PC-9 (cell line): ENCODE data around the gene GABRR1. TPM values are rescaled to one million over a fixed set of nuclear protein-coding genes. Genes with fewer than 3 reads are reported as not detected.

Experiments
- BruUV-seq: library from RNA; stranded (reverse); fragments of 400-500 nt; replicated peaks from 2 replicates; lab custom pipeline; 2021; lab: Mats Ljungman, UMichigan
- CTCF ChIA-PET: fragments of 300-600 bp; sonication (Branson Sonifier 250); formaldehyde crosslinking; loops from one replicate; lab custom pipeline; 2022; ENCODE audit warnings: antibody characterized with exemption; lab: Charles Lee
- POLR2A ChIA-PET: fragments of 300-600 bp; sonication (Branson Sonifier 250); formaldehyde crosslinking; loops from one replicate; lab custom pipeline; 2022; ENCODE audit warnings: antibody characterized with exemption; ENCODE audit not compliant: unreplicated experiment; lab: Charles Lee
- DNase-seq, 2 experiments: peaks; one replicate each; pipeline versions ENCODE4 v3.0.0 to v3.0.0-alpha.2; 2015 to 2022; ENCODE audit warnings: mixed read lengths in 1 of 2
- H2AFZ ChIP-seq: fragments of 200-600 bp; sonication (generic); 2 replicates; pipeline ENCODE4 v1.8.1; 2017; ENCODE audit warnings: antibody characterized with exemption
- H3F3A ChIP-seq: fragments of 200-600 bp; sonication (generic); 2 replicates; pipeline ENCODE4 v1.8.1; 2017; ENCODE audit warnings: antibody characterized with exemption, mild to moderate bottlenecking, low read depth; ENCODE audit not compliant: insufficient read depth
- H3K27ac ChIP-seq: fragments of 200-600 bp; sonication (generic); 2 replicates; pipeline ENCODE4 v1.6.1; 2016; ENCODE audit warnings: mixed run types
- H3K27me3 ChIP-seq: fragments of 200-600 bp; sonication (generic); 2 replicates; pipeline ENCODE4 v1.6.1; 2016; ENCODE audit warnings: low read depth, mixed run types; ENCODE audit not compliant: insufficient read depth
- H3K36me3 ChIP-seq: fragments of 200-600 bp; sonication (generic); 2 replicates; pipeline ENCODE4 v1.6.1; 2016; ENCODE audit warnings: low read depth, mixed run types
- H3K4me1 ChIP-seq: fragments of 200-600 bp; sonication (generic); replicated peaks from 2 replicates; pipeline ENCODE4 v1.6.1; 2016; ENCODE audit warnings: mixed run types; ENCODE audit not compliant: insufficient read depth
- H3K4me2 ChIP-seq: fragments of 200-600 bp; sonication (generic); 2 replicates; pipeline ENCODE4 v1.6.1; 2017; ENCODE audit warnings: mixed run types
- H3K4me3 ChIP-seq: fragments of 200-600 bp; sonication (generic); 2 replicates; pipeline ENCODE4 v1.6.1; 2016; ENCODE audit warnings: mixed run types
- H3K79me2 ChIP-seq: fragments of 200-600 bp; sonication (generic); 2 replicates; pipeline ENCODE4 v1.6.1; 2017; ENCODE audit warnings: low read depth, mixed run types
- H3K9me2 ChIP-seq: fragments of 200-600 bp; sonication (generic); 2 replicates; pipeline ENCODE4 v1.8.1; 2017; ENCODE audit warnings: mild to moderate bottlenecking; ENCODE audit not compliant: insufficient read depth
- H3K9me3 ChIP-seq: fragments of 200-600 bp; sonication (generic); 2 replicates; pipeline ENCODE4 v1.8.1; 2016; ENCODE audit warnings: low read depth; ENCODE audit not compliant: insufficient read depth
- H4K20me1 ChIP-seq: fragments of 200-600 bp; sonication (generic); 2 replicates; pipeline ENCODE4 v1.8.1; 2017; ENCODE audit not compliant: insufficient read depth
- EZH2 ChIP-seq: fragments of 200-600 bp; sonication (generic); IDR thresholded peaks from 2 replicates; pipeline ENCODE4 v1.8.0; 2017; ENCODE audit warnings: antibody characterized with exemption, low read depth
- intact Hi-C: fragments of 100-400 bp; cut with micrococcal nuclease; formaldehyde crosslinking; loops from one replicate; pipeline ENCODE4 v1.10.0; 2022; ENCODE audit not compliant: unreplicated experiment
- total RNA-seq: library from RNA; stranded (reverse); gene quantifications from 2 replicates; pipeline ENCODE4 v1.2.3, GENCODE V29; 2021
- TF ChIP-seq, protein P1 (sequence below): fragments of 200-600 bp; sonication (generic); conservative IDR thresholded peaks from 2 replicates; pipeline ENCODE4 v1.6.1; 2017; ENCODE audit warnings: mixed run types, antibody characterized with exemption, mild to moderate bottlenecking, moderate library complexity

The GABRR1 gene
- total RNA-seq, 1 experiment from 2014 or later = not detected

DNA sequence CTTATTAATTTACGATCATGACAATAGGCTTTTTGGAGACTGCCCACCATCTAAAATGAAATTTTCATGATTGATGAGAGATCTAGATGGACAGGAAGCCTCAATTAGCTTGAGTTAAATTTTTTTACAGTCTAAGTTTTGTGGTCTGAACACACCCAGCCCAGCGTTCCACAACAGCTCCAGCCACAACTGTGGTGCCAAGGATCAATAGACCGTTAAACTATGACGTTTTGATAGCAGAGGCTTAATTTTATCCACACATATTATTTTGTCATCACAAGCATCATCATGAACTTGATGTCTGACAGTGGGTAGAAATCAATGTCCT lies 5.5 kb upstream of the GABRR1 start:
- POLR2A ChIA-PET = no interaction called here
- TF ChIP-seq, protein P1, sequence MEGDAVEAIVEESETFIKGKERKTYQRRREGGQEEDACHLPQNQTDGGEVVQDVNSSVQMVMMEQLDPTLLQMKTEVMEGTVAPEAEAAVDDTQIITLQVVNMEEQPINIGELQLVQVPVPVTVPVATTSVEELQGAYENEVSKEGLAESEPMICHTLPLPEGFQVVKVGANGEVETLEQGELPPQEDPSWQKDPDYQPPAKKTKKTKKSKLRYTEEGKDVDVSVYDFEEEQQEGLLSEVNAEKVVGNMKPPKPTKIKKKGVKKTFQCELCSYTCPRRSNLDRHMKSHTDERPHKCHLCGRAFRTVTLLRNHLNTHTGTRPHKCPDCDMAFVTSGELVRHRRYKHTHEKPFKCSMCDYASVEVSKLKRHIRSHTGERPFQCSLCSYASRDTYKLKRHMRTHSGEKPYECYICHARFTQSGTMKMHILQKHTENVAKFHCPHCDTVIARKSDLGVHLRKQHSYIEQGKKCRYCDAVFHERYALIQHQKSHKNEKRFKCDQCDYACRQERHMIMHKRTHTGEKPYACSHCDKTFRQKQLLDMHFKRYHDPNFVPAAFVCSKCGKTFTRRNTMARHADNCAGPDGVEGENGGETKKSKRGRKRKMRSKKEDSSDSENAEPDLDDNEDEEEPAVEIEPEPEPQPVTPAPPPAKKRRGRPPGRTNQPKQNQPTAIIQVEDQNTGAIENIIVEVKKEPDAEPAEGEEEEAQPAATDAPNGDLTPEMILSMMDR = no peak
- no peak for TF ChIP-seq EZH2

DNA sequence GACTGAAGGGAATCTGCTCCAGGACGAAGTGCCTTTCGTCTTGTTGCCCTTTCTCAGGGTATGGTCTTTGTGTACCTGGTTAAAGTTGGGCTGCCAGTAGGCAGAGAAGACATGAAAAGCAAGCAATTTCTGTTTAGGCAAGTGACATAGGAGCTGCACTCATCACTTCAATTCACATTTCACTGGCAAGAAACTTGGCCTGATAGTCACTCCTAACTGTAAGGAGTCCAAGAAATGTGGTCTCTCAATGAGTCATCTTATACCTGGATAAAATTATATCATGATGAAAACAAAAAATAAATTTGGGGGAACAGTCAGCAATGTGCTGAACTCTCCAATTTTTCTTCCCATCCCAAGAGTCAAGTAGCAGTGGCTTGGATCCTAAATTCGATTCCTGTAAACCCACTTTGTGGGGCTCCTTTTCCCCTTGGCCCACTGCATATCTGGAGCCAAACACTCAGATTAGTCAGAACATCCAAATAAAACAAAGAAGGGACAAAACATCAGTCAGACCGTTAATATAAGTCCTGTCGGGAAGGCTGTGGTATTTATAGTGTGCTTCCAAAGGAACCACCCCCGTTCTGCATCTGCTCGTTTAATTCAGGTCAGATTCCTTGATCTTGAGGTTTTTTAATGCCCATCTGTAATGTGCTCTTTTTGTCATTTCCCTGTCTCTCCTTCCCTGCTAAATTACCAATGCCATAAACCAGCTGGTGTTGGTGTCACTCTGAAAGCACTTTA lies 5.0 kb upstream of the GABRR1 start:
- Histone ChIP-seq H3K79me2 (no peaks in the 10 kb centered on the region), H3K9me2 (no peaks in the 10 kb centered on the region), H3K4me2 (no peak overlapping the region), H3K4me3 (no peak overlapping the region), H3K9me3 (no peaks in the 10 kb centered on the region), H3K27ac (no peak overlapping the region), H4K20me1 (no peaks in the 10 kb centered on the region), H3K36me3 (no peaks in the 10 kb centered on the region), H2AFZ (no peak overlapping the region), H3K27me3 (no peaks in the 10 kb centered on the region), H3F3A (no peaks in the 10 kb centered on the region), H3K4me1 (no peaks in the 10 kb centered on the region)
- ChIA-PET CTCF (no interaction called here), POLR2A (no interaction called here)
- no TSS peak for BruUV-seq
- intact Hi-C loops = no loop called here
- TF ChIP-seq, protein P1 = no peak
- no peak for DNase-seq

More for the DNA sequence above, 5.5 kb upstream of the GABRR1 start:
- H3K27me3 ChIP-seq = no peaks in the 10 kb centered on the region
- no peak for DNase-seq
- no peaks in the 10 kb centered on the region for H3F3A ChIP-seq
- H3K4me3 ChIP-seq = no peak overlapping the region
- no peak overlapping the region for H3K4me2 ChIP-seq
- H3K4me1 ChIP-seq = no peaks in the 10 kb centered on the region
- no peak overlapping the region for H3K27ac ChIP-seq
- H3K9me2 ChIP-seq = no peaks in the 10 kb centered on the region
- CTCF ChIA-PET = no interaction called here
- no peak overlapping the region for H2AFZ ChIP-seq
- H3K36me3 ChIP-seq = no peaks in the 10 kb centered on the region
- no TSS peak for BruUV-seq
- intact Hi-C loops = no loop called here
- H3K9me3 ChIP-seq = no peaks in the 10 kb centered on the region
- no peaks in the 10 kb centered on the region for H3K79me2 ChIP-seq
- no peaks in the 10 kb centered on the region for H4K20me1 ChIP-seq

DNA sequence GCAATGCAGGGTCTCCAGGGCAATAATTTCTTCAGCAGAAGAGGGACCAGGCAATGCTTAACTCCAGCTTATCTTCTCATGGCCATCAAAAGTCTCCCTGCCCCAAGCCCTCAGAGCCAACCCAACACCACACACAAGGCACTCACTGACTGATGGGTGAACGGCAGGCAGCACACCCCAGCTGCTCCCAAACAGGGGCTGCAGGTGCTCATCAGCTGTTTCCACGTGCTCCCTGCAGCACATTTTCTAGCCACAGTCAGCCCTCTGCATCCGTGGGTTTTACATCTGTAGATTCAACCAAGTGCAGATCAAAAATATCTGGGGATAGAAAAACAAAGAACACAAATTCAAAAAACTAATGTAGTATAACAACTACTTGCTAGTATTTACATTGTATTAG lies 4.0 kb upstream of the GABRR1 start:
- Histone ChIP-seq H3K79me2 (no peaks in the 10 kb centered on the region), H3K4me2 (no peak overlapping the region), H4K20me1 (no peaks in the 10 kb centered on the region), H3K27me3 (no peaks in the 10 kb centered on the region), H3K4me1 (no peaks in the 10 kb centered on the region), H3K9me2 (no peaks in the 10 kb centered on the region), H3K27ac (no peak overlapping the region), H2AFZ (no peak overlapping the region), H3K36me3 (no peaks in the 10 kb centered on the region), H3K4me3 (no peak overlapping the region), H3K9me3 (no peaks in the 10 kb centered on the region), H3F3A (no peaks in the 10 kb centered on the region)
- intact Hi-C loops = no loop called here
- POLR2A ChIA-PET = no interaction called here
- no peak for DNase-seq
- CTCF ChIA-PET = no interaction called here
- TF ChIP-seq, protein P1 = no peak
- no peak for TF ChIP-seq EZH2
- BruUV-seq = no TSS peak
